Measurements from ENCODE around the gene OSBPL6.

DNA sequence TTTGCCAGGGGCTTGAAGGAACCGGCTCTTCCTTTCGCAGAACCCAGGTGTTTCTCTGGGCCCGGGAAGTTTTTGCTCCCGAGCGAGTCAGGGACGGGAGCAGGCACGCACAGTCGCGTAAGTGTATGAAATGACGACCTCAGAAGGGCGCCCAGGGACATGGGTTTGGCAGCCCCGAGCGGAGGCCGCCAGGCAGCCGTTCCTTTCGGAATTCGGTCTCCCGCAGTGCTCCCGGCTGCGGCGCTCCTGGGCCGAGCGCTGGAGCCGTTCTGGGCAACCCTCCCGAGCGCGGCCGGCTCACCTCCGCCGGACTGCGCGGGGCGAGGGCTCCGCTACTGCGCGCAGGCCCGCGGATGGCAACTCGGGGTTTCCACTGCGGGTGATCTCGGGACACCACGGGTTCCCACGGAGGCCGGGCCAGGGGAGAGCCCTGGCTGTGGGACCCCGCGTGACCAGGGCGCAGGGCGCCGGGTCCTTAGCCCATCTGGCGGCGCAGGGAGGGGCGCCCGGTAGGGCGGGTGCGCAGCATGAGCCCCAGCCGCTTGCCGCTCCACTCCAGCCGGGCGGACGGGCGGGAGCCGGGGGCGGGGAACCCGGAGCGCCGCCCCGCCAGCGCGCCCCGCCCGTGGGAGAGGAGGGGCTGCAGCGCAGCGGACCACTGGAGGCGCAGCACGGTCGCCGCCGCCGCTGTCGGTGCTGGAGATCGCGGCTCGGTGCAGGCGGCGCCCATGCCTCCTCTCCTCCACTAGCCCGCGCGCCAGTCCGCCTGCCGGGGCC lies at the start of gene OSBPL6:
- TF ChIP-seq GATA2 (IDR thresholded peaks at IDR 0.05; ENCODE audit: low read depth, low read length): no peak
- no peak for TF ChIP-seq GATA3 (IDR thresholded peaks at IDR 0.05; ENCODE audit: low read depth, low read length)

Measured in SH-SY5Y (cell line).